ENCODE data around the gene DCAF4. TPM values are rescaled to one million over a fixed set of nuclear protein-coding genes. Genes with fewer than 3 reads are reported as not detected.

Gene DCAF4
- total RNA-seq, 1 experiment from 2014 or later, result 39.4 TPM

DNA sequence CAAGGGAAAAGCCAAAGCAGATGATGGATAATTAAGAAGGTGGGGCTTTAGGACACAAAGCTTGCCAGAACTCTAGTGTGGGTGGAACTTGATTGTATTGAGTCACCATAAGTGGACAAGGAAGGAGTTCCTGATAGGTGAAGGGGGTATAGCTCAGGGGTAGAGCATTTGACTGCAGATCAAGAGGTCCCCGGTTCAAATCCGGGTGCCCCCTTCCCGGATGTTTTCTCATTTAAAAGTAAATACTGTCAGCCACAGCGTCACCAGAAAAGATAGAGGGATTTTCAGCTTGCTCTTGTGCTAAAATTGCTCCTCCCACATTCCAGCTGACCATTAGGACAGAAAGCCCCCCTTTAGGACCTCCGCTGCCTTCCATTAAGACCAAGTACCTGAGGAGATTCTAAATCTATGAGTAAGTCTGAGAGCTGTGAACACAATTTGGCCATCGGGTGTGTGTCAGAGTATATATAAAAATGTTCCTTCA is 36.6 kb downstream of the DCAF4 start:
- H3K27me3 Mint-ChIP-seq (ENCODE audit: insufficient read depth, unreplicated experiment), result no peaks in the 10 kb centered on the region
- DNase-seq (ENCODE audit: unreplicated experiment), result peak; percentile 89
- BruUV-seq (replicated peaks), result TSS peak; percentile 98
- ChIA-PET CTCF (interaction anchor here (0.8 to 4.0 kb wide), 2 partner anchors 14 to 63 kb away, joined by 4 to 35 read pairs; no protein-coding TSS in a partner anchor), POLR2A (interaction anchor here (0.6 to 3.1 kb wide), 8 partner anchors 14 to 825 kb away, joined by 3 to 23 read pairs (median 4); partner anchors contain the start of genes PSEN1, RBM25 and ZFYVE1)
- TF ChIP-seq, protein P1, sequence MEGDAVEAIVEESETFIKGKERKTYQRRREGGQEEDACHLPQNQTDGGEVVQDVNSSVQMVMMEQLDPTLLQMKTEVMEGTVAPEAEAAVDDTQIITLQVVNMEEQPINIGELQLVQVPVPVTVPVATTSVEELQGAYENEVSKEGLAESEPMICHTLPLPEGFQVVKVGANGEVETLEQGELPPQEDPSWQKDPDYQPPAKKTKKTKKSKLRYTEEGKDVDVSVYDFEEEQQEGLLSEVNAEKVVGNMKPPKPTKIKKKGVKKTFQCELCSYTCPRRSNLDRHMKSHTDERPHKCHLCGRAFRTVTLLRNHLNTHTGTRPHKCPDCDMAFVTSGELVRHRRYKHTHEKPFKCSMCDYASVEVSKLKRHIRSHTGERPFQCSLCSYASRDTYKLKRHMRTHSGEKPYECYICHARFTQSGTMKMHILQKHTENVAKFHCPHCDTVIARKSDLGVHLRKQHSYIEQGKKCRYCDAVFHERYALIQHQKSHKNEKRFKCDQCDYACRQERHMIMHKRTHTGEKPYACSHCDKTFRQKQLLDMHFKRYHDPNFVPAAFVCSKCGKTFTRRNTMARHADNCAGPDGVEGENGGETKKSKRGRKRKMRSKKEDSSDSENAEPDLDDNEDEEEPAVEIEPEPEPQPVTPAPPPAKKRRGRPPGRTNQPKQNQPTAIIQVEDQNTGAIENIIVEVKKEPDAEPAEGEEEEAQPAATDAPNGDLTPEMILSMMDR (IDR thresholded peaks at IDR 0.05; ENCODE audit: unreplicated experiment), result no peak
- no peaks in the 10 kb centered on the region for H3K9me3 Mint-ChIP-seq (ENCODE audit: unreplicated experiment)
- intact Hi-C loops (cut with micrococcal nuclease), result no loop called here
- peaks cover 69% of the 10 kb centered on the region for H3K36me3 Mint-ChIP-seq (ENCODE audit: insufficient read depth, unreplicated experiment)
- H3K4me3 Mint-ChIP-seq (ENCODE audit: unreplicated experiment), result peak overlapping the region; percentile 17
- H3K4me1 Mint-ChIP-seq (ENCODE audit: insufficient read depth, unreplicated experiment), result peaks cover 34% of the 10 kb centered on the region
- peak overlapping the region; percentile 88 for H3K27ac Mint-ChIP-seq (ENCODE audit: low read depth, unreplicated experiment)

DNA sequence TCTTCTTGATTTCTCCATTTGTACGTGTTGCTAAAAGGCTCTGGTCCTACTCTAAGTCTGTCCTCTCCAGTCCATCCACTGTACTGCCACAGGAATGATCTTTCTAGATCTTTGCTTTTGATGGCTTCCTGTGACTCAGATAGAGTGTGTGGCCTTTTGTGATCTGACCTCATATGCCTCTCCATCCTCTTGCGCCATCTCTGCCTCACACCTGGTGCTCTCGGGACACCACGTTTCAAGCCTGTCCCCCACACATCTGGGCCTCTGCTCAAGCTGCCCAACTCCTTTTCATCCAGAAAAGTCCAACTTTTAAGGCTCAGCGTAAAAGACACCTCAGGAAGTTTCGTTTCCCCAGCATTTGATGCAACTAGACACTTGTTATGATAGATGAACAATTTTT is 39.0 kb downstream of the DCAF4 start:
- H3K27me3 Mint-ChIP-seq (ENCODE audit: insufficient read depth, unreplicated experiment), result no peaks in the 10 kb centered on the region
- no TSS peak for BruUV-seq (replicated peaks)

DNA sequence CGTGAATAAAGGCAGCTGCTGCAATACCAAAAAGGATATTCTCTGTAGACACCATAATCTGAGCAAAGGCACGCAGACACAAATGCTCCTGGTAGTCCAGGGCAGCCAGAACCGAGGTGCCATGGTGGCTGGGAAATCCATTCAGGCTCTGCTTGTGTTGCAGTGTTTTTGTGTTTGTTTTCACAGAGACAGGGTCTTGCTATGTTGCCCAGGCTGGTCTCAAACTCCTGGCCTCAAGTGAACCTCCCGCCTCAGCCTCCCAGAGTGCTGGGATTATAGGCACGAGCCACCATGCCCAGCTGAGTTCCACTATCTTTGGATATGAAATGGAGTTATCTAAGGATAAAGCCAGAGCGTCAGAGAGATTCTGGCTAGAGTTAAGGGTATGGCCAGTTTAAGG is 39.8 kb downstream of the DCAF4 start:
- Mint-ChIP-seq H3K36me3 (ENCODE audit: insufficient read depth, unreplicated experiment) (peaks cover 74% of the 10 kb centered on the region), H3K4me3 (ENCODE audit: unreplicated experiment) (no peak overlapping the region), H3K27me3 (ENCODE audit: insufficient read depth, unreplicated experiment) (no peaks in the 10 kb centered on the region), H3K27ac (ENCODE audit: low read depth, unreplicated experiment) (peak overlapping the region; percentile 2), H3K4me1 (ENCODE audit: insufficient read depth, unreplicated experiment) (peaks cover 32% of the 10 kb centered on the region), H3K9me3 (ENCODE audit: unreplicated experiment) (no peaks in the 10 kb centered on the region)
- DNase-seq (ENCODE audit: unreplicated experiment), result no peak
- CTCF ChIA-PET, result interaction anchor here (0.5 kb wide), 1 partner anchor 32 kb away, joined by 3 read pairs; no protein-coding TSS in a partner anchor
- BruUV-seq (replicated peaks), result no TSS peak
- intact Hi-C loops (cut with micrococcal nuclease), result no loop called here
- POLR2A ChIA-PET, result interaction anchor here (1.2 kb wide), 1 partner anchor 13 kb away, joined by 4 read pairs; no protein-coding TSS in a partner anchor
- TF ChIP-seq, protein P1 (IDR thresholded peaks at IDR 0.05; ENCODE audit: unreplicated experiment), result no peak

More for the DNA sequence above, 39.0 kb downstream of the DCAF4 start:
- Mint-ChIP-seq H3K4me1 (ENCODE audit: insufficient read depth, unreplicated experiment) (peaks cover 34% of the 10 kb centered on the region), H3K9me3 (ENCODE audit: unreplicated experiment) (no peaks in the 10 kb centered on the region), H3K36me3 (ENCODE audit: insufficient read depth, unreplicated experiment) (peaks cover 75% of the 10 kb centered on the region), H3K4me3 (ENCODE audit: unreplicated experiment) (no peak overlapping the region), H3K27ac (ENCODE audit: low read depth, unreplicated experiment) (peak overlapping the region; percentile 2)
- DNase-seq (ENCODE audit: unreplicated experiment), result peak; percentile 55
- ChIA-PET CTCF (no interaction called here), POLR2A (interaction anchor here (1.2 kb wide), 1 partner anchor 14 kb away, joined by 4 read pairs; no protein-coding TSS in a partner anchor)
- TF ChIP-seq, protein P1 (IDR thresholded peaks at IDR 0.05; ENCODE audit: unreplicated experiment), result no peak
- intact Hi-C loops (cut with micrococcal nuclease), result no loop called here

DNA sequence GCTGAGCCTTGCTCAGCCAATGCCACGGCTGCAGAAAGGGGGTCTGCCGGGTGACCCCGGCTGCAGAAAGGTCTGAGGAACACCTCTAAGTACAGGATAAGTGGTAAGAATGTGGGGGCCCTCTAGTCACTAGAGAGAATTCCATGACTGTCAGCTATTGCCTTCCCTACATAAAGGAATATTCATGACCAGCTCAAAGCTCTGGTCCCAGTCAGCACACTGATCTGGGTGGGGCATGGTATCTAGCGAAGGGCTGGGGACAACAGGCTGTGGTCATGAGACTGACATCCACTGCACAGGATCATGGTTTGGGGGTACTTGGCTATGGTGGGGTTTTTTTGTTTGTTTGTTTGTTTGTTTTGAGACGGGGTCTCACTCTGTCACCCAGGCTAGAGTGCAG is 42.1 kb downstream of the DCAF4 start:
- H3K36me3 Mint-ChIP-seq (ENCODE audit: insufficient read depth, unreplicated experiment), result peaks cover 71% of the 10 kb centered on the region
- CTCF ChIA-PET, result no interaction called here

More for the DNA sequence above, 42.1 kb downstream of the DCAF4 start:
- intact Hi-C loops (cut with micrococcal nuclease), result no loop called here
- POLR2A ChIA-PET, result interaction anchor here (0.6 to 1.0 kb wide), 2 partner anchors 38 to 522 kb away, joined by 3 read pairs; no protein-coding TSS in a partner anchor
- TF ChIP-seq, protein P1 (IDR thresholded peaks at IDR 0.05; ENCODE audit: unreplicated experiment), result no peak
- Mint-ChIP-seq H3K27ac (ENCODE audit: low read depth, unreplicated experiment) (no peak overlapping the region), H3K9me3 (ENCODE audit: unreplicated experiment) (no peaks in the 10 kb centered on the region), H3K4me1 (ENCODE audit: insufficient read depth, unreplicated experiment) (peaks cover 12% of the 10 kb centered on the region), H3K27me3 (ENCODE audit: insufficient read depth, unreplicated experiment) (no peaks in the 10 kb centered on the region), H3K4me3 (ENCODE audit: unreplicated experiment) (no peak overlapping the region)
- no peak for DNase-seq (ENCODE audit: unreplicated experiment)
- BruUV-seq (replicated peaks), result no TSS peak

All from MCF 10A (cell line).